ENCODE measurements around the gene CIPC.

GRCh38 chr14:77085538-77085937 lies 12.5 kb upstream of the CIPC start:
- TF ChIP-seq CTCF (conservative IDR thresholded peaks at IDR 0.05) (no peak), EZH2 (IDR thresholded peaks at IDR 0.05; ENCODE audit: low read depth) (no peak)
